ENCODE data around the gene BCL2L2. TPM values are rescaled to one million over a fixed set of nuclear protein-coding genes. Genes with fewer than 3 reads are reported as not detected.
"Not testable (repeated sequence)": the region's sequence is repeated elsewhere in the genome, so short reads cannot be mapped to it uniquely, and the experiment has no call there.

BCL2L2 gene
- total RNA-seq, 1 donor from 2014 or later = 22.5 TPM

DNA sequence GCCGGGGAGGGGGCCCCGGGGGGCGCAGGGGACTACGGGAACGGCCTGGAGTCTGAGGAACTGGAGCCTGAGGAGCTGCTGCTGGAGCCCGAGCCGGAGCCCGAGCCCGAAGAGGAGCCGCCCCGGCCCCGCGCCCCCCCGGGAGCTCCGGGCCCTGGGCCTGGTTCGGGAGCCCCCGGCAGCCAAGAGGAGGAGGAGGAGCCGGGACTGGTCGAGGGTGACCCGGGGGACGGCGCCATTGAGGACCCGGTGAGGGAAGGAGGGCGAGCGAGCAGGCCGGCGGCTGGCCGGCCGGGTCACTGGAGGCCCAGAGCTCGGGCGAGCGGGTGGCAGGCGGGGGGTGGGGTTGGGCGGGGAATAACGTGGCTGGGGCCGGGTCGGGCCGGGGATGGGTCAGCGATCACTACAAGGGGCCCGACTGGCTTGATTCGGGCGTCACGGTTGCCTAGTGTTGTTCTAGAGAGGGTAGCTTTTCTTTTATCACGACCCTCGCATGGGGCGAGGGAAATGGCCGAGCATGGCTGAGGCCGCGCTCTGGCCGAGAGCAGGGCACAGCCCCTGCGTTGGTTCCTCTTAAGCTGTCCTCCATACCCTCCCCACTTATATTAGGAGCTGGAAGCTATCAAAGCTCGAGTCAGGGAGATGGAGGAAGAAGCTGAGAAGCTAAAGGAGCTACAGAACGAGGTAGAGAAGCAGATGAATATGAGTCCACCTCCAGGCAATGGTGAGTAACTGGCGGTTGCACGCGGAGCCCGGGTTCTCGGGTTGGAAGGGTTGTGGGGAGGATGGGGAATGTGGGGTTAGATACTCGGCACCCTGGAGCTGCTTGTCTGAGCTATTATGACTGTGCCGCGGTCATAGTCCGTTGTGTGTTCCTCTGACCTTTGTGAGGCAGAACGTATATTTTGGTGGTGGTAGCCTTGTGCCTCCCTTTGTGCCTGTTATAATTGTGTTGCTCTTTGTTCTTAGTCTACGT is 15.2 kb downstream of the BCL2L2 start:
- Mint-ChIP-seq H3K4me3 (peak overlapping the region; percentile 98), H3K9me3 (no peaks in the 10 kb centered on the region), H3K4me1 (ENCODE audit: unreplicated experiment) (peaks cover 11% of the 10 kb centered on the region), H3K27me3 (no peaks in the 10 kb centered on the region), H3K36me3 (peaks cover 34% of the 10 kb centered on the region), H3K27ac (peak overlapping the region; percentile 98)
- no peak for DNase-seq (ENCODE audit: extremely low spot score, unreplicated experiment)
- TF ChIP-seq, protein P1, sequence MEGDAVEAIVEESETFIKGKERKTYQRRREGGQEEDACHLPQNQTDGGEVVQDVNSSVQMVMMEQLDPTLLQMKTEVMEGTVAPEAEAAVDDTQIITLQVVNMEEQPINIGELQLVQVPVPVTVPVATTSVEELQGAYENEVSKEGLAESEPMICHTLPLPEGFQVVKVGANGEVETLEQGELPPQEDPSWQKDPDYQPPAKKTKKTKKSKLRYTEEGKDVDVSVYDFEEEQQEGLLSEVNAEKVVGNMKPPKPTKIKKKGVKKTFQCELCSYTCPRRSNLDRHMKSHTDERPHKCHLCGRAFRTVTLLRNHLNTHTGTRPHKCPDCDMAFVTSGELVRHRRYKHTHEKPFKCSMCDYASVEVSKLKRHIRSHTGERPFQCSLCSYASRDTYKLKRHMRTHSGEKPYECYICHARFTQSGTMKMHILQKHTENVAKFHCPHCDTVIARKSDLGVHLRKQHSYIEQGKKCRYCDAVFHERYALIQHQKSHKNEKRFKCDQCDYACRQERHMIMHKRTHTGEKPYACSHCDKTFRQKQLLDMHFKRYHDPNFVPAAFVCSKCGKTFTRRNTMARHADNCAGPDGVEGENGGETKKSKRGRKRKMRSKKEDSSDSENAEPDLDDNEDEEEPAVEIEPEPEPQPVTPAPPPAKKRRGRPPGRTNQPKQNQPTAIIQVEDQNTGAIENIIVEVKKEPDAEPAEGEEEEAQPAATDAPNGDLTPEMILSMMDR (conservative IDR thresholded peaks at IDR 0.05) = no peak

DNA sequence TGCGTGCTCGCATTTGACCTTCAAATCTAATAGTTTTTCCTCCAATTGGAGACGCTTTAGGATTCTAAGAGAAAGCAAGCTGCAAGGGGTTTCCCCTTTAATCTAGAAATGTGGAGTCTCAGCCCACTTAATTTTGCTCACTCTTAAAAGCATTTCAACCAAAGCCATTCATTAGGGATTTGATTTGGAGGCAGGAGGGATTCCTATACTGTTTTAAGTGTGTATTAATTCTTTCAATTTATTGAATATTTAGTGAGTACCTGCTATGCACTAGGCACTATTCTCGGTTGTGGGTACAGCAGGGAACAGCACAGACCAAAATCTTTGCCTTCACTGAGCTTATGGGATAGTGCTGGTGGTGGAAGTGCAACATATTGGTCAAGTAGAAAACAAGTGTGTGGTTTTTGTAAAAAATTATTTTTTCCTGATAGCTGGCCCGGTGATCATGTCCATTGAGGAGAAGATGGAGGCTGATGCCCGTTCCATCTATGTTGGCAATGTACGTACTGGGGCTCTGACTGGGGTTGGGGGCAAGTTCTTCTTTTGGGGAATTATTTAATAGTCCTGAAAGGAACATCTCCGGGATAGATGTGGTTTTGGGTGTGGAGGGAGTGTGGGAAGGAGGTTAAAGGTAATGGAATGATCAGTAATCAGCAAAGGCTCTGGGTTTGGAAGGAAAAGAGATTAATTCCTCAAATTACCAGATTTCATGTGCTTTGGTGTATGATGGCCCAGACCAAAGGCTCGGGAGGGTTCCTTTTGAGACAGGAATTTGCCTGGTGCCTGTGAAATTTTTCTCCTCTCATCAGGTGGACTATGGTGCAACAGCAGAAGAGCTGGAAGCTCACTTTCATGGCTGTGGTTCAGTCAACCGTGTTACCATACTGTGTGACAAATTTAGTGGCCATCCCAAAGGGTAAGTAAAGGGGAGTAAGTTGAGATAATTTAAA is 16.2 kb downstream of the BCL2L2 start:
- Mint-ChIP-seq H3K4me1 (ENCODE audit: unreplicated experiment) (peaks cover 13% of the 10 kb centered on the region), H3K27me3 (no peaks in the 10 kb centered on the region), H3K9me3 (no peaks in the 10 kb centered on the region), H3K4me3 (peak overlapping the region; percentile 98), H3K36me3 (peaks cover 34% of the 10 kb centered on the region), H3K27ac (peak overlapping the region; percentile 97)
- no peak for DNase-seq (ENCODE audit: extremely low spot score, unreplicated experiment)
- TF ChIP-seq, protein P1 (conservative IDR thresholded peaks at IDR 0.05) = no peak

DNA sequence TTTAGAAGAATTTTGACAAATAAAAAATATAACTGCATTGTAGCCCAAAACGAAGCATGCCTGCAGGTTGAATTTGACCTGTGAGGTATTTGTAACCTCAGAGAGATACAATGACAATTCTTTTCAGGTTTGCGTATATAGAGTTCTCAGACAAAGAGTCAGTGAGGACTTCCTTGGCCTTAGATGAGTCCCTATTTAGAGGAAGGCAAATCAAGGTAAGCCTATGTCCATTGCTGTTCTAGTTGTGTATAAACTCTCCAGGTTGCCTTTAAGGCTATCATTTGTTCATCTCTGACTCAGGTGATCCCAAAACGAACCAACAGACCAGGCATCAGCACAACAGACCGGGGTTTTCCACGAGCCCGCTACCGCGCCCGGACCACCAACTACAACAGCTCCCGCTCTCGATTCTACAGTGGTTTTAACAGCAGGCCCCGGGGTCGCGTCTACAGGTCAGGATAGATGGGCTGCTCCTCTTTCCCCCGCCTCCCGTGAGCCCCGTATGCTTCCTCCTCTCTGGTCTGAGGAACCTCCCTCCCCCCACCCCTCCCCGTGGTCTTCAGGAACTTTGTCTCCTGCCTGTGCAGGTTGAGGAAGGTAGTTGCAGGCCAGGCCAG is 17.3 kb downstream of the BCL2L2 start:
- no peaks in the 10 kb centered on the region for H3K9me3 Mint-ChIP-seq
- H3K4me3 Mint-ChIP-seq = peak overlapping the region; percentile 34
- peaks cover 34% of the 10 kb centered on the region for H3K36me3 Mint-ChIP-seq
- H3K4me1 Mint-ChIP-seq (ENCODE audit: unreplicated experiment) = peaks cover 16% of the 10 kb centered on the region
- H3K27me3 Mint-ChIP-seq = no peaks in the 10 kb centered on the region
- no peak overlapping the region for H3K27ac Mint-ChIP-seq
- TF ChIP-seq, protein P1 (conservative IDR thresholded peaks at IDR 0.05) = no peak
- no peak for DNase-seq (ENCODE audit: extremely low spot score, unreplicated experiment)

DNA sequence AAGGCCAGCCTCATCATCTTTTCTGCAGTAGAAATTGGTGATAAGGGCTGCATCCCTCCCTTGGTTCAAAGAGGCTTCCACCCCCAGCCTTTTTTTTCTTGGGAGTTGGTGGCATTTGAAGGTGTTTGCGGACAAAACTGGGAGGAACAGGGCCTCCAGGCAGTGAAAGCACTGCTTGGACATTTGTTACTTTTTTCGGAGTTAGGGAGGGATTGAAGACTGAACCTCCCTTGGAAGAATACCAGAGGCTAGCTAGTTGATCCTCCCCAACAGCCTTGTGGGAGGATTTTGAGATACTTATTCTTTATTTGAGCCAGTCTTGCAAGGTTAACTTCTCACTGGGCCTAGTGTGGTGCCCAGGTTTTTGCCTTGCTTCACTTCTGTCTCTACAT is 17.8 kb downstream of the BCL2L2 start:
- Mint-ChIP-seq H3K9me3 (no peaks in the 10 kb centered on the region), H3K4me3 (peak overlapping the region; percentile 34), H3K4me1 (ENCODE audit: unreplicated experiment) (peaks cover 16% of the 10 kb centered on the region), H3K36me3 (peaks cover 34% of the 10 kb centered on the region), H3K27me3 (no peaks in the 10 kb centered on the region), H3K27ac (no peak overlapping the region)
- TF ChIP-seq, protein P1 (conservative IDR thresholded peaks at IDR 0.05) = no peak
- DNase-seq (ENCODE audit: extremely low spot score, unreplicated experiment) = no peak

DNA sequence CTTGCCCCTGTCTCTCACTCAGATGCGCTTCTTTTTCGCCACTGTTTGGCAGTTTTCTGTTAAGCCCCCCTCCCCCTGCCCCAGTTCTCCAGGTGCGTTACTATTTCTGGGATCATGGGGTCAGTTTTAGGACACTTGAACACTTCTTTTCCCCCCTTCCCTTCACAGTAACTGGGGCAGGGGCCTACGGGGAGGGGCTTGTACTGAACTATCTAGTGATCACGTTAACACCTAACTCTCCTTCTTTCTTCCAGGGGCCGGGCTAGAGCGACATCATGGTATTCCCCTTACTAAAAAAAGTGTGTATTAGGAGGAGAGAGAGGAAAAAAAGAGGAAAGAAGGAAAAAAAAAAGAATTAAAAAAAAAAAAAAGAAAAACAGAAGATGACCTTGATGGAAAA is 18.4 kb downstream of the BCL2L2 start:
- Mint-ChIP-seq H3K4me3 (peak overlapping the region; percentile 39), H3K27me3 (no peaks in the 10 kb centered on the region), H3K36me3 (peaks cover 28% of the 10 kb centered on the region), H3K27ac (no peak overlapping the region), H3K4me1 (ENCODE audit: unreplicated experiment) (peaks cover 16% of the 10 kb centered on the region), H3K9me3 (no peaks in the 10 kb centered on the region)
- peak; percentile 47 for DNase-seq (ENCODE audit: extremely low spot score, unreplicated experiment)
- TF ChIP-seq, protein P1 (conservative IDR thresholded peaks at IDR 0.05) = no peak

DNA sequence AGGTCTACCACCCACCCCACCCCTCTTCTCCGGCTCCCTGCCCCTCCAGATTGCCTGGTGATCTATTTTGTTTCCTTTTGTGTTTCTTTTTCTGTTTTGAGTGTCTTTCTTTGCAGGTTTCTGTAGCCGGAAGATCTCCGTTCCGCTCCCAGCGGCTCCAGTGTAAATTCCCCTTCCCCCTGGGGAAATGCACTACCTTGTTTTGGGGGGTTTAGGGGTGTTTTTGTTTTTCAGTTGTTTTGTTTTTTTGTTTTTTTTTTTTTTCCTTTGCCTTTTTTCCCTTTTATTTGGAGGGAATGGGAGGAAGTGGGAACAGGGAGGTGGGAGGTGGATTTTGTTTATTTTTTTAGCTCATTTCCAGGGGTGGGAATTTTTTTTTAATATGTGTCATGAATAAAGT is 19.1 kb downstream of the BCL2L2 start:
- Mint-ChIP-seq H3K27ac (peak overlapping the region; percentile 5), H3K36me3 (peaks cover 21% of the 10 kb centered on the region), H3K4me1 (ENCODE audit: unreplicated experiment) (peaks cover 16% of the 10 kb centered on the region)
- DNase-seq (ENCODE audit: extremely low spot score, unreplicated experiment); H3K4me3 Mint-ChIP-seq; H3K27me3 Mint-ChIP-seq; H3K9me3 Mint-ChIP-seq: not testable (repeated sequence)

Measured in type B pancreatic cell (in vitro differentiated cells).